ENCODE measurements around the gene ZNF451.

DNA sequence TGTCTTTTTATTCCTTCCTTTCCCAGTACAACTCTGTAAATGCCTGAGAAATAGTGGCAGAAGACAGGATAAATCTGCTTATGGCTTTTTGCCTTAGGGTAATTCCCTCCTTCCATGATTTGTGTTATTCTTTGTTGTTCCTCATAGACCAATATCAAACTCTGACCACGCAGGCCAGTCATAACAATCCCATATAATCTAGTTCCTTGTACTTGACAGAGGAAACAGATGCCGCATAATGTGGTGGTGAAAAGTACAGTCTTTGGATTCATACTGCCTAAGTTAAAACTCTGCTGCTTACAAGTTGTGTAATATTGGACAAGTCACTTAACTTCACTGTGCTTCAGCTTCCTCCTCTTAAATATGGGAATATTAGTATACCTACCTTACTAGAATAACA lies 74.0 kb downstream of the ZNF451 start:
- TF ChIP-seq, protein P1, sequence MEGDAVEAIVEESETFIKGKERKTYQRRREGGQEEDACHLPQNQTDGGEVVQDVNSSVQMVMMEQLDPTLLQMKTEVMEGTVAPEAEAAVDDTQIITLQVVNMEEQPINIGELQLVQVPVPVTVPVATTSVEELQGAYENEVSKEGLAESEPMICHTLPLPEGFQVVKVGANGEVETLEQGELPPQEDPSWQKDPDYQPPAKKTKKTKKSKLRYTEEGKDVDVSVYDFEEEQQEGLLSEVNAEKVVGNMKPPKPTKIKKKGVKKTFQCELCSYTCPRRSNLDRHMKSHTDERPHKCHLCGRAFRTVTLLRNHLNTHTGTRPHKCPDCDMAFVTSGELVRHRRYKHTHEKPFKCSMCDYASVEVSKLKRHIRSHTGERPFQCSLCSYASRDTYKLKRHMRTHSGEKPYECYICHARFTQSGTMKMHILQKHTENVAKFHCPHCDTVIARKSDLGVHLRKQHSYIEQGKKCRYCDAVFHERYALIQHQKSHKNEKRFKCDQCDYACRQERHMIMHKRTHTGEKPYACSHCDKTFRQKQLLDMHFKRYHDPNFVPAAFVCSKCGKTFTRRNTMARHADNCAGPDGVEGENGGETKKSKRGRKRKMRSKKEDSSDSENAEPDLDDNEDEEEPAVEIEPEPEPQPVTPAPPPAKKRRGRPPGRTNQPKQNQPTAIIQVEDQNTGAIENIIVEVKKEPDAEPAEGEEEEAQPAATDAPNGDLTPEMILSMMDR (IDR thresholded peaks at IDR 0.05; ENCODE audit: poor library complexity), result no peak
- no peak for TF ChIP-seq EZH2phosphoT487 (IDR thresholded peaks at IDR 0.05; ENCODE audit: low read depth, severe bottlenecking, unreplicated experiment)
- TF ChIP-seq EZH2 (IDR thresholded peaks at IDR 0.05; ENCODE audit: borderline replicate concordance), result no peak

All from hepatocyte (in vitro differentiated cells).